Lower leg skin (tissue), 3 donors: Measurements from ENCODE around the gene LYAR.

Source experiments
- POLR2A ChIP-seq, 2 donors: fragments of 450-650 bp; IDR thresholded peaks; one replicate each; pipeline ENCODE4 v1.6.1; 2016 to 2017; ENCODE audit warnings: antibody characterized with exemption in 2 of 2, mild to moderate bottlenecking in 1 of 2, moderate library complexity in 1 of 2
- TF ChIP-seq, protein P1 (sequence below), 3 donors: fragments of 450-650 bp; IDR thresholded peaks; one replicate each; pipeline ENCODE4 v1.5.1; 2016; ENCODE audit warnings: antibody characterized with exemption in 3 of 3, mild to moderate bottlenecking in 3 of 3, moderate library complexity in 2 of 3

DNA sequence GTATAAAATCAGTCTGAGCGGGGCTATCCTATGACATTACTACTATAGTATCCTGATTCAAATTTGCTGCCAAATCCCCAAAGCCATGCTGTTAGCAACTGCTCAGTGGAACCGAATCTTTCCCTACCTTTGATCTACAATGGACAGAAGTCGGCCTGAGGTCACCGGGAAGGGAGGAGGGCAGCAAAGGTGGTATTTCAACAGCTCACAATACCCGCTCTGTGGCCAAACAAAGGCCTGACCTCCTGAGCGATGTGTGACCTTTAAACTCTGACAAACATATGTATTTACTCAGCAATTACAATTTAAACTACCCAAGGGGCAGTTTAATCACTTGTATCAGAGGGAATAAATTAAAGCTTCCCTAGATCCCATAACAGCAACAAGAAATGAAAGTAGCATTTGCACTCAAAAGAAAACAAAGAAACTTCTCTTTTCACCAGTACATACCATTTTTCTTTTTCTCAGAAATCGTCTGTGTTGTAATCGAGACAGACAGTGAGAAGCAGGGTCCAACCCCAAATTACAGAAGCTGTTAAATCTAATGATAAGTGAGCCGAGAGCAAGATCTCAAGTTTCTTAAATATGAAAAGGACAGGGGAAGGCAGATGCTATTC, 30.4 kb downstream of the LYAR start:
- no peak for TF ChIP-seq POLR2A (IDR thresholded peaks at IDR 0.05)
- TF ChIP-seq, protein P1, sequence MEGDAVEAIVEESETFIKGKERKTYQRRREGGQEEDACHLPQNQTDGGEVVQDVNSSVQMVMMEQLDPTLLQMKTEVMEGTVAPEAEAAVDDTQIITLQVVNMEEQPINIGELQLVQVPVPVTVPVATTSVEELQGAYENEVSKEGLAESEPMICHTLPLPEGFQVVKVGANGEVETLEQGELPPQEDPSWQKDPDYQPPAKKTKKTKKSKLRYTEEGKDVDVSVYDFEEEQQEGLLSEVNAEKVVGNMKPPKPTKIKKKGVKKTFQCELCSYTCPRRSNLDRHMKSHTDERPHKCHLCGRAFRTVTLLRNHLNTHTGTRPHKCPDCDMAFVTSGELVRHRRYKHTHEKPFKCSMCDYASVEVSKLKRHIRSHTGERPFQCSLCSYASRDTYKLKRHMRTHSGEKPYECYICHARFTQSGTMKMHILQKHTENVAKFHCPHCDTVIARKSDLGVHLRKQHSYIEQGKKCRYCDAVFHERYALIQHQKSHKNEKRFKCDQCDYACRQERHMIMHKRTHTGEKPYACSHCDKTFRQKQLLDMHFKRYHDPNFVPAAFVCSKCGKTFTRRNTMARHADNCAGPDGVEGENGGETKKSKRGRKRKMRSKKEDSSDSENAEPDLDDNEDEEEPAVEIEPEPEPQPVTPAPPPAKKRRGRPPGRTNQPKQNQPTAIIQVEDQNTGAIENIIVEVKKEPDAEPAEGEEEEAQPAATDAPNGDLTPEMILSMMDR (IDR thresholded peaks at IDR 0.05), result no peak
